Liver (tissue), 9 donors: ENCODE measurements around the gene LY6G5B. TPM values are rescaled to one million over a fixed set of nuclear protein-coding genes. Genes with fewer than 3 reads are reported as not detected.

Experiments used
- DNase-seq: peaks from one replicate; pipeline ENCODE4 v3.0.0-alpha.2; 2017; ENCODE audit warnings: low spot score
- H3K27ac ChIP-seq, 2 donors: one replicate each; pipeline ENCODE4 v1.7.0; 2013; ENCODE audit warnings: inconsistent platforms in 2 of 2, low read length in 2 of 2, control low read depth in 1 of 2, low read depth in 1 of 2, mild to moderate bottlenecking in 1 of 2
- H3K27me3 ChIP-seq, 4 donors: one replicate each; pipeline versions ENCODE4 v1.6.1 to v1.7.0; 2013; ENCODE audit warnings: low read length in 3 of 4, inconsistent platforms in 1 of 4, mild to moderate bottlenecking in 1 of 4, moderate library complexity in 1 of 4; ENCODE audit not compliant: control insufficient read depth in 4 of 4, insufficient read depth in 4 of 4
- H3K36me3 ChIP-seq, 4 donors: one replicate each; pipeline versions ENCODE4 v1.6.1 to v1.7.0; 2013; ENCODE audit warnings: low read length in 3 of 4, mild to moderate bottlenecking in 3 of 4, low read depth in 1 of 4, moderate library complexity in 1 of 4; ENCODE audit not compliant: control insufficient read depth in 4 of 4, insufficient read depth in 3 of 4
- H3K4me1 ChIP-seq, 4 donors: one replicate each; pipeline versions ENCODE4 v1.6.1 to v1.7.0; 2013; ENCODE audit warnings: low read length in 3 of 4, mild to moderate bottlenecking in 3 of 4, moderate library complexity in 1 of 4; ENCODE audit not compliant: control insufficient read depth in 4 of 4, insufficient read depth in 4 of 4
- H3K4me3 ChIP-seq, 3 donors: one replicate each; pipeline versions ENCODE4 v1.6.1 to v1.7.0; 2013; ENCODE audit warnings: low read length in 3 of 3, control low read depth in 1 of 3, low read depth in 1 of 3, mild to moderate bottlenecking in 1 of 3
- H3K9ac ChIP-seq, 2 donors: one replicate each; pipeline ENCODE4 v1.7.0; 2013; ENCODE audit warnings: low read length in 2 of 2, mild to moderate bottlenecking in 2 of 2, moderate library complexity in 2 of 2, control low read depth in 1 of 2, low read depth in 1 of 2
- H3K9me3 ChIP-seq, 4 donors: one replicate each; pipeline versions ENCODE4 v1.6.1 to v1.7.0; 2013; ENCODE audit warnings: low read length in 3 of 4; ENCODE audit not compliant: control insufficient read depth in 4 of 4
- EGR1 ChIP-seq, 2 donors: IDR thresholded peaks; 2 replicates each; pipeline ENCODE4 v1.6.1; 2016 to 2018; ENCODE audit warnings: antibody characterized with exemption in 2 of 2, low read depth in 2 of 2
- FOXA1 ChIP-seq: IDR thresholded peaks from 2 replicates; pipeline ENCODE4 v1.6.1; 2016; ENCODE audit warnings: antibody characterized with exemption
- FOXA2 ChIP-seq: IDR thresholded peaks from 2 replicates; pipeline ENCODE4 v1.6.1; 2016; ENCODE audit warnings: antibody characterized with exemption
- GABPA ChIP-seq, 2 donors: IDR thresholded peaks in 1 of 2; conservative IDR thresholded peaks in 1 of 2; 2 replicates each; pipeline ENCODE4 v1.6.1; 2016; ENCODE audit warnings: antibody characterized with exemption in 2 of 2, mild to moderate bottlenecking in 1 of 2, moderate library complexity in 1 of 2
- HNF4A ChIP-seq, 2 donors: conservative IDR thresholded peaks; 2 replicates each; pipeline ENCODE4 v1.6.1; 2016; ENCODE audit warnings: antibody characterized with exemption in 2 of 2, mild to moderate bottlenecking in 2 of 2
- HNF4G ChIP-seq: IDR thresholded peaks from 2 replicates; pipeline ENCODE4 v1.6.1; 2016; ENCODE audit warnings: antibody characterized with exemption
- JUND ChIP-seq, 2 donors: IDR thresholded peaks; 2 replicates each; pipeline ENCODE4 v1.6.1; 2016; ENCODE audit warnings: antibody characterized with exemption in 2 of 2
- NR2F2 ChIP-seq: IDR thresholded peaks from 2 replicates; pipeline ENCODE4 v1.6.1; 2016; ENCODE audit warnings: antibody characterized with exemption
- RXRA ChIP-seq, 2 donors: IDR thresholded peaks; 2 replicates each; pipeline ENCODE4 v1.6.1; 2017 to 2018; ENCODE audit warnings: antibody characterized with exemption in 2 of 2, mild to moderate bottlenecking in 1 of 2
- SP1 ChIP-seq: IDR thresholded peaks from 2 replicates; pipeline ENCODE4 v1.6.1; 2018; ENCODE audit warnings: antibody characterized with exemption, mild to moderate bottlenecking
- TAF1 ChIP-seq: conservative IDR thresholded peaks from 2 replicates; pipeline ENCODE4 v1.6.1; 2016; ENCODE audit warnings: antibody characterized with exemption, mild to moderate bottlenecking
- YY1 ChIP-seq: IDR thresholded peaks from 2 replicates; pipeline ENCODE4 v1.6.1; 2016; ENCODE audit warnings: antibody characterized with exemption, mild to moderate bottlenecking
- WGBS: extraction: QIAGEN DNeasy Blood & Tissue Kit; methylation state at CpG from one replicate; pipeline ENCODE4 v1.1.7; 2013; 5-methylcytosine and 5-hydroxymethylcytosine counted together
- polyA plus RNA-seq, 2 donors: library from polyadenylated mRNA; stranded (reverse) in 1 of 2; unstranded in 1 of 2; fragments of 200-250 nt in 1 of 2; fragments of >200 nt in 1 of 2; fragmentation: Nextera tagmentation in 1 of 2; extraction: Ambion mirVana in 1 of 2; gene quantifications; one replicate each; pipeline versions ENCODE4 v1.2.1 to v1.2.3, GENCODE V29; 2013 to 2015
- total RNA-seq, 2 donors: library from RNA; depleted of rRNA; stranded (reverse); fragments of >200 nt; gene quantifications; one replicate each; pipeline ENCODE4 v1.2.3, GENCODE V29; 2014
- TF ChIP-seq, protein P1 (sequence below): IDR thresholded peaks from 2 replicates; pipeline ENCODE4 v1.6.1; 2016; ENCODE audit warnings: antibody characterized with exemption
- TF ChIP-seq, protein P2 (sequence below): IDR thresholded peaks from 2 replicates; pipeline ENCODE4 v1.6.1; 2016; ENCODE audit warnings: antibody characterized with exemption
- TF ChIP-seq, protein P3 (sequence below): IDR thresholded peaks from 2 replicates; pipeline ENCODE4 v1.6.1; 2016; ENCODE audit warnings: antibody characterized with exemption, mild to moderate bottlenecking
- TF ChIP-seq, protein P4 (sequence below): IDR thresholded peaks from 2 replicates; pipeline ENCODE4 v1.6.1; 2016; ENCODE audit warnings: antibody characterized with exemption
- TF ChIP-seq, protein P5 (sequence below): fragments of 150-350 bp; IDR thresholded peaks from 2 replicates; pipeline ENCODE4 v1.5.1; 2017; ENCODE audit warnings: improper control_type of control experiment, low read depth, low read length; ENCODE audit not compliant: missing input control
- donor health status: healthy.
- donor health status: healthy.
- donor health status: healthy.
- donor health status: healthy.
- donor health status: healthy.

LY6G5B gene, protein sequence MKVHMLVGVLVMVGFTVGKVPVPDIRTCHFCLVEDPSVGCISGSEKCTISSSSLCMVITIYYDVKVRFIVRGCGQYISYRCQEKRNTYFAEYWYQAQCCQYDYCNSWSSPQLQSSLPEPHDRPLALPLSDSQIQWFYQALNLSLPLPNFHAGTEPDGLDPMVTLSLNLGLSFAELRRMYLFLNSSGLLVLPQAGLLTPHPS
- 1 to 10 TPM; 1.4 to 5.9 TPM for total RNA-seq
- polyA plus RNA-seq, result 1 to 10 TPM; 1.2 to 2.8 TPM

DNA sequence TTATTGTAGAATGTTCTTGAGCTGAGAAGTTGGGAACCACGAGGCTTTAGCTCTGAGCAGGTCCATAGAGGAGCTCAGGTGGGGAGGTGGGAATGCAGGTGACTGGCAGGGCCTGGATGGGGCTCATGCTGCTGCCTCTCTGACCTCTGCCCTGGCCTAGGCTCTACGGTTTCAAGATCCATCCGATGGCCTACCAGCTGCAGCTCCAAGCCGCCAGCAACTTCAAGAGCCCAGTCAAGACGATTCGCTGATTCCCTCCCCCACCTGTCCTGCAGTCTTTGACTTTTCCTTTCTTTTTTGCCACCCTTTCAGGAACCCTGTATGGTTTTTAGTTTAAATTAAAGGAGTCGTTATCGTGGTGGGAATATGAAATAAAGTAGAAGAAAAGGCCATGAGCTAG lies at the start of gene LY6G5B:
LY6G5B (plus strand) TSS at position 301 of the 400 bp plus-strand sequence. CDS start 975 bp downstream, outside the sequence.
- H3K27ac ChIP-seq, result no peak within 1 kb of the TSS
- H3K4me3 ChIP-seq, result no peak within 1 kb of the TSS
- H3K9me3 ChIP-seq, result no peaks in the 10 kb centered on the region
- no peak within 1 kb of the TSS for H3K9ac ChIP-seq
- TF ChIP-seq FOXA1, result no peak
- TF ChIP-seq, protein P1, sequence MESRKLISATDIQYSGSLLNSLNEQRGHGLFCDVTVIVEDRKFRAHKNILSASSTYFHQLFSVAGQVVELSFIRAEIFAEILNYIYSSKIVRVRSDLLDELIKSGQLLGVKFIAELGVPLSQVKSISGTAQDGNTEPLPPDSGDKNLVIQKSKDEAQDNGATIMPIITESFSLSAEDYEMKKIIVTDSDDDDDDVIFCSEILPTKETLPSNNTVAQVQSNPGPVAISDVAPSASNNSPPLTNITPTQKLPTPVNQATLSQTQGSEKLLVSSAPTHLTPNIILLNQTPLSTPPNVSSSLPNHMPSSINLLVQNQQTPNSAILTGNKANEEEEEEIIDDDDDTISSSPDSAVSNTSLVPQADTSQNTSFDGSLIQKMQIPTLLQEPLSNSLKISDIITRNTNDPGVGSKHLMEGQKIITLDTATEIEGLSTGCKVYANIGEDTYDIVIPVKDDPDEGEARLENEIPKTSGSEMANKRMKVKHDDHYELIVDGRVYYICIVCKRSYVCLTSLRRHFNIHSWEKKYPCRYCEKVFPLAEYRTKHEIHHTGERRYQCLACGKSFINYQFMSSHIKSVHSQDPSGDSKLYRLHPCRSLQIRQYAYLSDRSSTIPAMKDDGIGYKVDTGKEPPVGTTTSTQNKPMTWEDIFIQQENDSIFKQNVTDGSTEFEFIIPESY, result no peak
- TF ChIP-seq RXRA (IDR thresholded peaks at IDR 0.05), result no peak
- no peak for TF ChIP-seq HNF4A (conservative IDR thresholded peaks at IDR 0.05)
- no peak for TF ChIP-seq EGR1 (IDR thresholded peaks at IDR 0.05; ENCODE audit: low read depth in 2 of 2)
- TF ChIP-seq, protein P2, sequence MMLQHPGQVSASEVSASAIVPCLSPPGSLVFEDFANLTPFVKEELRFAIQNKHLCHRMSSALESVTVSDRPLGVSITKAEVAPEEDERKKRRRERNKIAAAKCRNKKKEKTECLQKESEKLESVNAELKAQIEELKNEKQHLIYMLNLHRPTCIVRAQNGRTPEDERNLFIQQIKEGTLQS, result no peak
- TF ChIP-seq, protein P3, sequence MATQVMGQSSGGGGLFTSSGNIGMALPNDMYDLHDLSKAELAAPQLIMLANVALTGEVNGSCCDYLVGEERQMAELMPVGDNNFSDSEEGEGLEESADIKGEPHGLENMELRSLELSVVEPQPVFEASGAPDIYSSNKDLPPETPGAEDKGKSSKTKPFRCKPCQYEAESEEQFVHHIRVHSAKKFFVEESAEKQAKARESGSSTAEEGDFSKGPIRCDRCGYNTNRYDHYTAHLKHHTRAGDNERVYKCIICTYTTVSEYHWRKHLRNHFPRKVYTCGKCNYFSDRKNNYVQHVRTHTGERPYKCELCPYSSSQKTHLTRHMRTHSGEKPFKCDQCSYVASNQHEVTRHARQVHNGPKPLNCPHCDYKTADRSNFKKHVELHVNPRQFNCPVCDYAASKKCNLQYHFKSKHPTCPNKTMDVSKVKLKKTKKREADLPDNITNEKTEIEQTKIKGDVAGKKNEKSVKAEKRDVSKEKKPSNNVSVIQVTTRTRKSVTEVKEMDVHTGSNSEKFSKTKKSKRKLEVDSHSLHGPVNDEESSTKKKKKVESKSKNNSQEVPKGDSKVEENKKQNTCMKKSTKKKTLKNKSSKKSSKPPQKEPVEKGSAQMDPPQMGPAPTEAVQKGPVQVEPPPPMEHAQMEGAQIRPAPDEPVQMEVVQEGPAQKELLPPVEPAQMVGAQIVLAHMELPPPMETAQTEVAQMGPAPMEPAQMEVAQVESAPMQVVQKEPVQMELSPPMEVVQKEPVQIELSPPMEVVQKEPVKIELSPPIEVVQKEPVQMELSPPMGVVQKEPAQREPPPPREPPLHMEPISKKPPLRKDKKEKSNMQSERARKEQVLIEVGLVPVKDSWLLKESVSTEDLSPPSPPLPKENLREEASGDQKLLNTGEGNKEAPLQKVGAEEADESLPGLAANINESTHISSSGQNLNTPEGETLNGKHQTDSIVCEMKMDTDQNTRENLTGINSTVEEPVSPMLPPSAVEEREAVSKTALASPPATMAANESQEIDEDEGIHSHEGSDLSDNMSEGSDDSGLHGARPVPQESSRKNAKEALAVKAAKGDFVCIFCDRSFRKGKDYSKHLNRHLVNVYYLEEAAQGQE, result no peak
- no peak for TF ChIP-seq GABPA (IDR thresholded peaks at IDR 0.05 in 1 of 2, conservative IDR thresholded peaks at IDR 0.05 in 1 of 2)
- no peak for TF ChIP-seq TAF1
- no peak for TF ChIP-seq HNF4G
- no peak for TF ChIP-seq YY1
- no peak for TF ChIP-seq SP1
- no peak for TF ChIP-seq JUND (IDR thresholded peaks at IDR 0.05)
- TF ChIP-seq, protein P4, sequence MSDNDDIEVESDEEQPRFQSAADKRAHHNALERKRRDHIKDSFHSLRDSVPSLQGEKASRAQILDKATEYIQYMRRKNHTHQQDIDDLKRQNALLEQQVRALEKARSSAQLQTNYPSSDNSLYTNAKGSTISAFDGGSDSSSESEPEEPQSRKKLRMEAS, result no peak
- TF ChIP-seq, protein P5, sequence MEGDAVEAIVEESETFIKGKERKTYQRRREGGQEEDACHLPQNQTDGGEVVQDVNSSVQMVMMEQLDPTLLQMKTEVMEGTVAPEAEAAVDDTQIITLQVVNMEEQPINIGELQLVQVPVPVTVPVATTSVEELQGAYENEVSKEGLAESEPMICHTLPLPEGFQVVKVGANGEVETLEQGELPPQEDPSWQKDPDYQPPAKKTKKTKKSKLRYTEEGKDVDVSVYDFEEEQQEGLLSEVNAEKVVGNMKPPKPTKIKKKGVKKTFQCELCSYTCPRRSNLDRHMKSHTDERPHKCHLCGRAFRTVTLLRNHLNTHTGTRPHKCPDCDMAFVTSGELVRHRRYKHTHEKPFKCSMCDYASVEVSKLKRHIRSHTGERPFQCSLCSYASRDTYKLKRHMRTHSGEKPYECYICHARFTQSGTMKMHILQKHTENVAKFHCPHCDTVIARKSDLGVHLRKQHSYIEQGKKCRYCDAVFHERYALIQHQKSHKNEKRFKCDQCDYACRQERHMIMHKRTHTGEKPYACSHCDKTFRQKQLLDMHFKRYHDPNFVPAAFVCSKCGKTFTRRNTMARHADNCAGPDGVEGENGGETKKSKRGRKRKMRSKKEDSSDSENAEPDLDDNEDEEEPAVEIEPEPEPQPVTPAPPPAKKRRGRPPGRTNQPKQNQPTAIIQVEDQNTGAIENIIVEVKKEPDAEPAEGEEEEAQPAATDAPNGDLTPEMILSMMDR, result no peak
- TF ChIP-seq FOXA2, result no peak
- no peak for TF ChIP-seq NR2F2
- peaks cover 17 to 55% (median 48%) of the 10 kb centered on the region in 4 donors for H3K36me3 ChIP-seq
- DNase-seq, result no peak
- H3K4me1 ChIP-seq, result peaks cover 0 to 17% (median 8%) of the 10 kb centered on the region in 4 donors
- H3K27me3 ChIP-seq, result no peaks in the 10 kb centered on the region
- WGBS, result 85% methylated on average over 8 of the region's 8 CpGs
